Measurements from ENCODE around the gene OR2T11.
"Not testable (repeated sequence)": the region's sequence is repeated elsewhere in the genome, so short reads cannot be mapped to it uniquely, and the experiment has no call there.

Gene OR2T11

DNA sequence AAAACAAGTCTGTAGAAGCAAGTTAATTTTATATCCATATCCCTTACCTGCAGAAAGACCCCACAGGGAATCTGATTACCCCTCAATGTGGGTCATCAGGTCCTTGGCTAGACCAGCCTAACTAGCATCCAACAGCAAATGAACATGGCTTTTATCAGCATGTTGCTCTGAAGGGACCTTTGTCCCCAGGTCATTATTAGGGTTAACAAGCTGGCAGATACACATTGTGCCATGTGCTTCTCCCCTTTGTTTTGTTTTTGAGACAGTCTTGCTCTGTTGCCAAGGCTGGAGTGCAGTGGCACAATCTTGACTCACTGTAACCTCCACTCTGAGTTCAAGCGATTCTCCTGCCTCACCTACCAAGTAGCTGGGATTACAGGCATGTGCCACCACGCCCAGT lies at the start of gene OR2T11:
TSS of gene OR2T11 (minus strand) at position 101 of the 400 bp plus-strand sequence. CDS start 7,963 bp downstream, outside the sequence.
- DNase-seq (ENCODE audit: insufficient read length, low spot score); FAIRE-seq: not testable (repeated sequence)

DNA sequence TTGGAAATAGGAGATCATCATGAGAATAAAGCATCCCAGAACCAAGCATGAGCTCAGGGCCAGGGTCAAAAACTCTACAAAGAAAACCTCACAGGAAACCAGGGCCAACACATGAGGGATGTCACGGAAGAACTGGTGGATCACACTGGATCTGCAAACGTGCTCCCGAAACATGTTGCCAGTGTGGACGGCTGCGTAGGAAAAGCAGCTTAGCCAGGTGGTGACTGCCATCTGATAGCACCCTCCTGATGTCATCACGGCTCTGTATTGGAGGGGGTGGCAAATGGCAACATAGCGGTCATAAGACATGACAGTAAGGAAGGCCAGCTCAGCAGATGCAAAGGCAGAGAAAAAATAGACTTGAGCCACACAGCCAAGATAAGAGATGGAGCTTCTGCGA lies 46.8 kb upstream of the OR2T11 start:
- TF ChIP-seq POLR2A (IDR thresholded peaks at IDR 0.05; ENCODE audit: low read depth, low read length), result no peak
- FAIRE-seq (no peak), DNase-seq (ENCODE audit: insufficient read length, low spot score) (no peak)

- TF ChIP-seq POLR2A (IDR thresholded peaks at IDR 0.05; ENCODE audit: low read depth, low read length), result no peak
- DNase-seq (ENCODE audit: insufficient read length, low spot score), result no peak
- FAIRE-seq, result no peak
These were observed 35.1 kb upstream of the OR2T11 start for GRCh38 chr1:248670003-248670402.

DNA sequence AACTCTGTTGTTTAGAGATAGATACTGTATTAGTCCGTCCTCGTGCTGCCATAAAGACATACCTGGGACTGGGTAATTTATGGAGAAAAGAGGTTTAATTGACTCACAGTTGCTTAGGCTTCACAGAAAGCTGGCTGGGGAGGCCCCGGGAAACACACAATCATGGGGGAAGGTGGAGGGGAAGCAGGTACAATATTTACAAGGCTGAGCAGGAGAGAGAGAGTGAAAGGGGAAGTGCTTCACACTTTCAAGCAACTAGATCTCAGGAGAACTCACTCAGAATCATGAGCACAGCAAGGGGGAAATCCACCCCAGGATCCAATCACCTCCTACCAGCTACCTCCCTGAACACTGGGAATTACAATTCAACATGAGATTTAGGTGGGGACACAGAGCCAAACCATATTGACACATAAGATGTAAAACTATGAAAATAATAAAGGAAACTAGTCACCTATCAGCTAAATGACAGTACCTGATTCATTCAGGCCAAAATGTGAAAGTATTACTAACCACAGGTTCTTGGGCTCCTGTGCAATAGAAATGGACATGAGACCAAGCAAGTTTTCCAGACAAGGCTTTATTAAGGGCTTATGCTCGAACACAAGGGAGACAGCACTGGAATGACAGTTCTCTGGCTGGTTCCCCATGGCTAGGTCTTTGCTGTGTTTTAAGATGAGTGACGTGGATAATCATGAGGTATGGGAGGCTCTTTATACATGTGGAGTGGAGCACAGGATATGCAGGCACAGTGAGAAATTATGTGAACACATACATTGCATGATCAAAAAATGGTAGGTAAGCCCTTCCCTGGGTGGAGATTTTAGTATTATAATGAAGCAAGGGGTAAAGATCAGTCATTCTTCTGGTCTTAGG lies 28.8 kb upstream of the OR2T11 start:
- FAIRE-seq; DNase-seq (ENCODE audit: insufficient read length, low spot score): not testable (repeated sequence)

DNA sequence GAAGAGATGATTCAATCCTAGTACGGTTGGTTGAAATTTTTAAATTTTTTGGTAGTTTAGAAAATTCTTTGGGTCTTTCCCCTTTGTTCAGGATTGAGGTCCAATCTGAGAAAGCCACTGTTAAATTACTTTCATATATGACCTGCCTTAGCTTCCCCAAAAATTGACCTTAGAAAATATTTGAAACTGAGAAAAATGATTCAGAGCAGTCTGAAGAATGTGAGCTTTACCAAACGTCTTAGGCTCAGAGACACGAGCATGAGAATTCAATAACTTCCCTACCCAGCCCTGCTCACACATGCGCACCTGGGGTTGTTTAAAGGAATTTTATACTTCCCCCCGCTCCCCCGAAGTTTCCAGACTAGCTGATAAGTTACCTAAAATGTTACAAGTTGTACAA lies 21.9 kb upstream of the OR2T11 start:
- DNase-seq (ENCODE audit: insufficient read length, low spot score); FAIRE-seq: not testable (repeated sequence)

DNA sequence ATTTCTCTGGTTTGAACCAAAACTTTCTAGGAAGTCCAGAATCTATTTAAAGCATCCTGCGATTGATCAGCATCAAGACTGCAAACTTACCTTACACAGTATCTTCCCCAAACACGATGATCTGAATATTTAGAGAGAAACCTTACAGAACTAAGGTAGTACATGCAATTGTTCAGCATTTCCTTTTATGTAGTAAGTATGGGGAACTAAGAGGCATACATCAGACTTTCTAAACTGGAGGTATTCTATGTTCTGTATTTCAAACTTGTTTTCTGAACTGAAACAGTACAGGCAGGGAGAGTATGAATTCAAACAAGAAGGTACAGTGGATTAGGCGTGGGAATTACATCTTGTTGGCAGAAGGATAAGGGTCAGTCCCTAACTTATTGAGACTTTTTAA lies 20.5 kb upstream of the OR2T11 start, which contains the start of gene OR2T27:
TSS of gene OR2T27 (minus strand) at position 175 of the 400 bp plus-strand sequence. CDS start 4,644 bp downstream, outside the sequence.
- not testable (repeated sequence) for FAIRE-seq; DNase-seq (ENCODE audit: insufficient read length, low spot score)

DNA sequence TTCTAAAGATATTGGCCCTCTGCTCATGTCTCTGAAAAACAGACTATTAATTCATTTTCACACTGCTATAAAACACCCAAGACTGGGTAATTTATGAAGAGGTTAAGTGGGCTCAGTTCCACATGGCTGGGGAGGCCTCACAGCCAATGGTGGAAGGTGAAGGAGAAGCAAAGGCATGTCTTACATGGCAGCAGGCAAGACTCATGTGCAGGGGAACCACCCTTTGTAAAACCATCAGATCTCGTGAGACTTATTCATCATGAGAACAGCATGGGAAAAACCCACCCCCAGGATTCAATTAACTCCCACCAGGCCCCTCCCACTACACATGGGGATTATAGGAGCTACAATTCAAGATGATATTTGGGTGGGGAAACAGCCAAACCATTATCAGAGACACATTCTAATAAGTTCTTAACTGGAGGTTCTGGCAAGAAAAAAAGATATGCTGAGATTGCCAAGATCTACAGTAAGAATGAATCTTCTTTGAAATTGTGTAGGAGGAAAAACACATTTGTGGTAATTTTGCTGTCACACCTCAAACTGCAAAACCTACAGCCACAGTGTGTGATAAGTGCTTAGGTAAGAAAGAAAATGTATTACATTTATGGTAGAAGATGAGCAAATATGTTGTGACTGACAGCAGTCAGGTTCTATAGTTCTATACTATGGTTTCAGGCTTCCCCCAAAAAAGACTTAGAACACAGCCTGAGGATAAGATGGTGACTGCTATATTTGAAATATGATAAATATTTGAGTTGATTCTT lies 14.1 kb upstream of the OR2T11 start:
- FAIRE-seq; DNase-seq (ENCODE audit: insufficient read length, low spot score): not testable (repeated sequence)

GRCh38 chr1:248645178-248645577 lies 10.3 kb upstream of the OR2T11 start, which contains the start of gene OR2T35:
OR2T35 (minus strand) TSS chr1:248645278; CDS start chr1:248639258, 6,020 bp downstream.
- FAIRE-seq; DNase-seq (ENCODE audit: insufficient read length, low spot score): not testable (repeated sequence)

GRCh38 chr1:248642971-248643651 lies 8.2 kb upstream of the OR2T11 start:
- FAIRE-seq; DNase-seq (ENCODE audit: insufficient read length, low spot score): not testable (repeated sequence)

DNA sequence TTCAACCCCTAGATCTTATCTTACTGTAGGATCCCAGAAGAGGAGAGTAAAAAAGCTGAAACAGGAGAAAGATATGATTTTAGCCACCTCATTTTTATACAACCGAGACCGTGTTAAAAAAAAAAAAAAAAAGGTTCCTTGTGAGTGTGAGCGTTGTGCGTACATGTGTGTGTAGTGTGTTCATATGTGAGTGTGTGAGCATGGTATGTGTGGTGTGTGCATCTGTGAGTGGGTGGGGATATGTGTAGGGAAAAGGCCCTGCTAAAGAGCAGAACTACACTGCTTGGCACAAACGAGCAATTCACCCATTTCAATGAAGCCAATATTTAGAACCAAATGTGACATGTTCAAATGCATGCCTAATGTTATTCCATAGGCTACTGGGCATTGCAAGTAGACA lies 6.7 kb upstream of the OR2T11 start:
- not testable (repeated sequence) for DNase-seq (ENCODE audit: insufficient read length, low spot score); FAIRE-seq

DNA sequence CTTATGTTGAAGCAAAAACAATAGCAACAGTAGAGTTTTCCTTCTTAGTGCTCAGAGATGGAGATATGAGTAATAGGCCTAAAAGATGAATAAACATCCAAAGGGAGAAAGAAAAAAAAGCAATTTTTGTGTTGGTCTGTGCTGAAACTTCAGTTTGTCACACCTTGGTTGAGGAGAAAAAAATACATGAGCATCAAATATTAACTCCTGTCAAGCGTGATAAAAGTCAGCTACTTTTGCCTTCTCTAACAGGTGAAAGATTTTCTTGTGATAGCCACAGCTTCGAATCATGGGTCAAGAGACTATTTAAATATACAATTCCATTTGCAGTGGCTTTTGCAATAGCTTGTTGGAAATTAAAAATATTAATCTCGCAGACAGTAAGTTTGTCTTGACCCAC lies 6.0 kb upstream of the OR2T11 start:
- DNase-seq (ENCODE audit: insufficient read length, low spot score); FAIRE-seq: not testable (repeated sequence)

GRCh38 chr1:248639652-248640051 lies 4.8 kb upstream of the OR2T11 start:
- DNase-seq (ENCODE audit: insufficient read length, low spot score); FAIRE-seq: not testable (repeated sequence)

GRCh38 chr1:248636612-248637011 lies 1.7 kb upstream of the OR2T11 start:
- not testable (repeated sequence) for DNase-seq (ENCODE audit: insufficient read length, low spot score); FAIRE-seq

- TF ChIP-seq POLR2A (IDR thresholded peaks at IDR 0.05; ENCODE audit: low read depth, low read length), result no peak
- no peak for FAIRE-seq
- DNase-seq (ENCODE audit: insufficient read length, low spot score), result no peak
These were observed 3.4 kb downstream of the OR2T11 start for GRCh38 chr1:248631354-248632008.
